HepG2 (cell line): ENCODE measurements around the gene KLHL8.

ENCODE experiments used
- CBFB ChIP-seq: sonication (generic); formaldehyde crosslinking; IDR thresholded peaks from 2 replicates; pipeline ENCODE4 v1.4.0; 2020; ENCODE audit warnings: missing genetic modification reagents
- POLR2A ChIP-seq, 2 experiments: IDR thresholded peaks; 2 replicates each; pipeline ENCODE4 v1.6.1; 2011; ENCODE audit warnings: low read depth in 2 of 2, low read length in 2 of 2, mild to moderate bottlenecking in 1 of 2, moderate library complexity in 1 of 2; ENCODE audit not compliant: insufficient read depth in 1 of 2
- PTBP1 ChIP-seq: fragments of 200-400 bp; formaldehyde crosslinking; IDR thresholded peaks from 2 replicates; pipeline ENCODE4 v1.6.1; 2018; ENCODE audit warnings: low read length, low read depth; ENCODE audit not compliant: poor library complexity, severe bottlenecking
- SRSF9 ChIP-seq: fragments of 200-400 bp; formaldehyde crosslinking; IDR thresholded peaks from 2 replicates; pipeline ENCODE4 v1.6.1; 2018; ENCODE audit warnings: borderline replicate concordance, mild to moderate bottlenecking, low read depth, low read length; ENCODE audit not compliant: insufficient read depth, poor library complexity, severe bottlenecking

DNA sequence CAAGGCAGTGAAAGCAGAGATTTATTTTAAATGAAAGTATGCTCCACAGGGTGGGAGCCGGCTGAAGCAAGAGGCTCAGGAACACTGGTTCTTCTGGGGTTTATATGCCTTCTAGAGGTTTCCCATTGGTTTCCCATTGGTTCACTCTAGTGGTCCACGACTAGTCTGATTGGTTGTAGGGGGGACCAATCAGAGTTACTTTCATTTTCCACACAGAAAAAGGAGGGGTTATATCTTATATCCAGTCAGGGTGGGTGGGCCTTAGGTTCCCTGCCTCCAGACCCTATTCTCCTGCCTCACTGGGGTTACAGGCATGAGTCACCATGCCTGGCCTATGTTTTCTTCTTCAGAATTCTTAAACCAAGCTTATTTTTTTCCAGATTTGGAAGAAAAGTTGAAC is 101.6 kb downstream of the KLHL8 start:
- TF ChIP-seq PTBP1 (no peak), CBFB (no peak), SRSF9 (no peak), POLR2A (IDR thresholded peaks at IDR 0.05; ENCODE audit: insufficient read depth in 1 of 2, low read depth in 2 of 2, low read length in 2 of 2) (no peak)
